A673 (cell line): ENCODE results near the gene GALNT2. TPM values are rescaled to one million over a fixed set of nuclear protein-coding genes. Genes with fewer than 3 reads are reported as not detected.
A peak's percentile ranks its signal among the peaks of the same experiment; 100 is the strongest.

Source experiments
- BruUV-seq: library from RNA; stranded (reverse); fragments of 400-500 nt; replicated peaks from 2 replicates; lab custom pipeline; 2021; lab: Mats Ljungman, UMichigan
- CTCF ChIA-PET: fragments of 300-600 bp; sonication (Branson Sonifier 250); formaldehyde crosslinking; loops from one replicate; lab custom pipeline; 2022; ENCODE audit warnings: antibody characterized with exemption; lab: Charles Lee
- POLR2A ChIA-PET: fragments of 300-600 bp; sonication (Branson Sonifier 250); formaldehyde crosslinking; loops from one replicate; lab custom pipeline; 2022; ENCODE audit warnings: antibody characterized with exemption; ENCODE audit not compliant: low non-redundant PET; lab: Charles Lee
- DNase-seq: peaks from one replicate; pipeline ENCODE4 v3.0.0-alpha.2; 2015; ENCODE audit warnings: low spot score
- H3K27ac ChIP-seq: fragments of 200-600 bp; sonication (generic); 2 replicates; pipeline ENCODE4 v1.5.1; 2016; ENCODE audit warnings: mixed run types, low read depth, mild to moderate bottlenecking, mixed read lengths, antibody characterized with exemption, low read length; ENCODE audit not compliant: poor library complexity, severe bottlenecking
- H3K27me3 ChIP-seq: fragments of 200-600 bp; sonication (generic); replicated peaks from 2 replicates; pipeline ENCODE4 v1.6.1; 2017; ENCODE audit warnings: mixed run types, low read depth, mild to moderate bottlenecking, mixed read lengths, antibody characterized with exemption, low read length; ENCODE audit not compliant: insufficient read depth, poor library complexity
- H3K36me3 ChIP-seq: fragments of 200-600 bp; sonication (generic); 2 replicates; pipeline ENCODE4 v1.6.1; 2016; ENCODE audit warnings: mixed run types, mild to moderate bottlenecking, mixed read lengths, antibody characterized with exemption, low read length; ENCODE audit not compliant: insufficient read depth, poor library complexity, severe bottlenecking
- H3K4me1 ChIP-seq: fragments of 200-600 bp; sonication (generic); 2 replicates; pipeline ENCODE4 v1.6.1; 2017; ENCODE audit warnings: mixed run types, mild to moderate bottlenecking, mixed read lengths, antibody characterized with exemption, low read length; ENCODE audit not compliant: insufficient read depth, poor library complexity, severe bottlenecking
- H3K4me3 ChIP-seq: fragments of 200-600 bp; sonication (generic); 2 replicates; pipeline ENCODE4 v1.5.1; 2016; ENCODE audit warnings: low read depth, mixed run types, mild to moderate bottlenecking, mixed read lengths, low read length; ENCODE audit not compliant: poor library complexity, severe bottlenecking
- H3K9me3 ChIP-seq: fragments of 200-600 bp; sonication (generic); 2 replicates; pipeline ENCODE4 v1.6.1; 2016; ENCODE audit warnings: mixed run types, low read depth, mild to moderate bottlenecking, mixed read lengths, antibody characterized with exemption, low read length; ENCODE audit not compliant: poor library complexity, severe bottlenecking
- CTCF ChIP-seq: fragments of 300-800, 200-600 bp; sonication (generic); conservative IDR thresholded peaks from 2 replicates; pipeline ENCODE4 v1.5.1; 2017; ENCODE audit warnings: low read depth, mild to moderate bottlenecking, antibody characterized with exemption, low read length, moderate library complexity, mixed read lengths
- EZH2 ChIP-seq: fragments of 200-600 bp; sonication (generic); IDR thresholded peaks from 2 replicates; pipeline ENCODE4 v1.6.1; 2017; ENCODE audit warnings: borderline replicate concordance, low read depth, mild to moderate bottlenecking, mixed read lengths, antibody characterized with exemption, low read length; ENCODE audit not compliant: poor library complexity, severe bottlenecking
- intact Hi-C: fragments of 100-400 bp; cut with micrococcal nuclease; formaldehyde crosslinking; loops from one replicate; pipeline ENCODE4 v1.10.0; 2022; ENCODE audit not compliant: unreplicated experiment
- total RNA-seq: library from RNA; stranded (reverse); gene quantifications from 2 replicates; pipeline ENCODE4 v1.2.3, GENCODE V29; 2021

The GALNT2 gene
- total RNA-seq, 1 experiment from 2014 or later = 94.6 TPM

- Histone ChIP-seq H3K27me3 (no peaks in the 10 kb centered on the region), H3K27ac (no peak overlapping the region), H3K4me1 (peaks cover 24% of the 10 kb centered on the region), H3K4me3 (no peak overlapping the region), H3K9me3 (no peaks in the 10 kb centered on the region), H3K36me3 (no peaks in the 10 kb centered on the region)
- intact Hi-C loops = no loop called here
- TF ChIP-seq EZH2 (no peak), CTCF (peak; percentile 58)
- BruUV-seq = no TSS peak
- ChIA-PET POLR2A (no interaction called here), CTCF (no interaction called here)
- peak; percentile 40 for DNase-seq
These were observed 53.9 kb downstream of the GALNT2 start for GRCh38 chr1:230120921-230121381.

- ChIA-PET POLR2A (no interaction called here), CTCF (no interaction called here)
- Histone ChIP-seq H3K27me3 (no peaks in the 10 kb centered on the region), H3K36me3 (no peaks in the 10 kb centered on the region), H3K4me1 (peaks cover 34% of the 10 kb centered on the region), H3K9me3 (no peaks in the 10 kb centered on the region), H3K27ac (no peak overlapping the region), H3K4me3 (no peak overlapping the region)
- intact Hi-C loops = no loop called here
- TF ChIP-seq CTCF (no peak), EZH2 (no peak)
- BruUV-seq = no TSS peak
- DNase-seq = no peak
These were observed 54.9 kb downstream of the GALNT2 start for GRCh38 chr1:230121950-230122349.

GRCh38 chr1:230122366-230123279, 55.6 kb downstream of the GALNT2 start:
- H3K27ac ChIP-seq = no peak overlapping the region
- no peaks in the 10 kb centered on the region for H3K27me3 ChIP-seq
- DNase-seq = no peak
- intact Hi-C loops = no loop called here
- TF ChIP-seq CTCF = no peak
- no peak for TF ChIP-seq EZH2
- H3K4me1 ChIP-seq = peaks cover 40% of the 10 kb centered on the region
- CTCF ChIA-PET = no interaction called here
- H3K4me3 ChIP-seq = no peak overlapping the region
- POLR2A ChIA-PET = no interaction called here
- no TSS peak for BruUV-seq
- no peaks in the 10 kb centered on the region for H3K9me3 ChIP-seq
- no peaks in the 10 kb centered on the region for H3K36me3 ChIP-seq
